ENCODE measurements around the gene SMIM8.

GRCh38 chr6:87333591-87334181 lies 11.3 kb downstream of the SMIM8 start:
- no peak for TF ChIP-seq CTCF (IDR thresholded peaks at IDR 0.05)
- no peak for TF ChIP-seq EZH2phosphoT487 (IDR thresholded peaks at IDR 0.05)

All from neural progenitor cell (in vitro differentiated cells).